HepG2 (cell line): ENCODE measurements around the gene NYAP1. TPM values are rescaled to one million over a fixed set of nuclear protein-coding genes. Genes with fewer than 3 reads are reported as not detected.

Experiments used
- ATAC-seq: fragments of 200-7000 bp; cut with Tn5 transposase; 3 replicates; pipeline ENCODE4 v1.9.1; 2020; ENCODE audit warnings: mild to moderate bottlenecking, moderate library complexity
- BruUV-seq: library from RNA; stranded (reverse); fragments of 400-500 nt; replicated peaks from 2 replicates; lab custom pipeline; 2021; lab: Mats Ljungman, UMichigan
- CTCF ChIA-PET: fragments of 300-600 bp; formaldehyde crosslinking; extraction: SDS; loops from one replicate; lab custom pipeline; 2021; ENCODE audit warnings: low total read pairs, inconsistent platforms, low intra/inter-chr PET ratio; lab: Yijun Ruan, JAX
- POLR2A ChIA-PET: fragments of 350-600 bp; sonication (Branson Sonifier 250); formaldehyde crosslinking; loops from one replicate; lab custom pipeline; 2020; ENCODE audit warnings: antibody characterized with exemption, inconsistent platforms; lab: Yijun Ruan, JAX
- DNase-seq: peaks from one replicate; pipeline ENCODE4 v3.0.0-alpha.2; 2015; ENCODE audit warnings: low spot score
- FAIRE-seq: peaks from 3 replicates; lab custom pipeline; 2011; peaks lifted over from hg19 to GRCh38; lab: Jason Lieb, UNC
- H2AFZ ChIP-seq: one replicate; pipeline ENCODE4 v1.6.1; 2011; ENCODE audit warnings: low read length, inconsistent platforms
- H3K27ac ChIP-seq: fragments of 300-600 bp; 3 replicates; pipeline ENCODE4 v1.8.0; 2011; ENCODE audit warnings: mixed run types, mild to moderate bottlenecking, mixed read lengths, low read length, inconsistent platforms; ENCODE audit not compliant: insufficient read depth; ENCODE audit errors: extremely low read length
- H3K27me3 ChIP-seq, 2 experiments: fragments of 200-600 bp in 1 of 2; 2 replicates in 1 of 2; 3 replicates in 1 of 2; pipeline versions ENCODE4 v1.6.0 to v1.8.0; 2011; ENCODE audit warnings: low read length in 2 of 2, mild to moderate bottlenecking in 2 of 2, moderate library complexity in 2 of 2, inconsistent platforms in 1 of 2; ENCODE audit not compliant: insufficient read depth in 2 of 2, control insufficient read depth in 1 of 2
- H3K36me3 ChIP-seq, 2 experiments: fragments of 200-600 bp in 1 of 2; replicated peaks in 1 of 2; 2 replicates in 1 of 2; 3 replicates in 1 of 2; pipeline versions ENCODE4 v1.5.1 to v1.8.0; 2011; ENCODE audit warnings: low read length in 2 of 2, inconsistent platforms in 1 of 2; ENCODE audit not compliant: insufficient read depth in 2 of 2, control insufficient read depth in 1 of 2
- H3K4me1 ChIP-seq: 2 replicates; pipeline ENCODE4 v1.5.1; 2012; ENCODE audit warnings: low read length, inconsistent platforms; ENCODE audit not compliant: insufficient read depth
- H3K4me2 ChIP-seq: 2 replicates; pipeline ENCODE4 v1.6.0; 2011; ENCODE audit warnings: low read depth, low read length, inconsistent platforms
- H3K4me3 ChIP-seq, 3 experiments: fragments of 200-600 bp in 1 of 3; sonication (generic), shearing (Covaris generic) in 1 of 3; replicated peaks in 1 of 3; 2 replicates each; pipeline ENCODE4 v1.5.1; 2011 to 2016; ENCODE audit warnings: low read length in 3 of 3, inconsistent platforms in 2 of 3, low read depth in 2 of 3, mild to moderate bottlenecking in 2 of 3, control low read depth in 1 of 3, mixed read lengths in 1 of 3; ENCODE audit not compliant: insufficient read depth in 1 of 3
- H3K79me2 ChIP-seq: one replicate; pipeline ENCODE4 v1.6.1; 2011; ENCODE audit warnings: low read length, inconsistent platforms; ENCODE audit not compliant: insufficient read depth
- H3K9ac ChIP-seq: 2 replicates; pipeline ENCODE4 v1.6.0; 2011; ENCODE audit warnings: mild to moderate bottlenecking, low read depth, low read length, inconsistent platforms; ENCODE audit not compliant: insufficient read depth
- H3K9me3 ChIP-seq: 2 replicates; pipeline ENCODE4 v1.5.1; 2012; ENCODE audit warnings: mild to moderate bottlenecking, low read length
- H4K20me1 ChIP-seq: 2 replicates; pipeline ENCODE4 v1.6.0; 2011; ENCODE audit warnings: inconsistent platforms, mild to moderate bottlenecking, low read length, moderate library complexity; ENCODE audit not compliant: insufficient read depth
- CEBPB ChIP-seq: IDR thresholded peaks from 2 replicates; pipeline ENCODE4 v1.6.1; 2011; ENCODE audit warnings: low read depth, low read length, improper control_type of control experiment, borderline replicate concordance
- ESRRA ChIP-seq: sonication (generic); formaldehyde crosslinking; IDR thresholded peaks from 2 replicates; pipeline ENCODE4 v1.5.1; 2020; ENCODE audit warnings: mild to moderate bottlenecking, low read depth, missing genetic modification reagents
- FOSL2 ChIP-seq: sonication (generic); formaldehyde crosslinking; IDR thresholded peaks from 2 replicates; pipeline ENCODE4 v1.4.0; 2020; ENCODE audit warnings: missing genetic modification reagents
- ZNF142 ChIP-seq: sonication (generic); formaldehyde crosslinking; IDR thresholded peaks from 2 replicates; pipeline ENCODE4 v1.4.0; 2020; ENCODE audit warnings: missing genetic modification reagents
- ZNF746 ChIP-seq: sonication (generic); formaldehyde crosslinking; IDR thresholded peaks from 2 replicates; pipeline ENCODE4 v1.8.0; 2022; ENCODE audit warnings: mild to moderate bottlenecking, missing genetic modification reagents
- WGBS: methylation state at CpG from one replicate; pipeline ENCODE4 v1.1.6; 2017; ENCODE audit warnings: low lambda C conversion rate; 5-methylcytosine and 5-hydroxymethylcytosine counted together
- in situ Hi-C: cut with HindIII; loops from 2 replicates; pipeline ENCODE4 v1.10.0; 2017; ENCODE audit warnings: low pct_unique_long_range_greater_than_20kb; ENCODE audit not compliant: extremely low pct_ligation_motif_present
- intact Hi-C: fragments of 100-400 bp; cut with micrococcal nuclease; formaldehyde crosslinking; loops from one replicate; pipeline ENCODE4 v1.10.0; 2022; ENCODE audit not compliant: unreplicated experiment
- polyA plus RNA-seq, 8 experiments: library from polyadenylated mRNA; depleted of rRNA in 3 of 8; stranded (reverse) in 7 of 8; unstranded in 1 of 8; fragments of >200 nt; fragmentation: Illumina TruSeq in 4 of 8; extraction: Trizol in 4 of 8; gene quantifications; 2 replicates each; pipeline versions ENCODE4 v1.2.1 to v1.2.3, GENCODE V29; 2011 to 2016; ENCODE audit warnings: low read depth in 4 of 8, missing spikeins in 1 of 8, mixed read lengths in 1 of 8; ENCODE audit not compliant: insufficient read depth in 1 of 8
- total RNA-seq, 5 experiments: library from RNA; depleted of rRNA; stranded (reverse); fragments of >200 nt; fragmentation: Illumina TruSeq; extraction: Trizol; gene quantifications; 2 replicates each; pipeline ENCODE4 v1.2.3, GENCODE V29; 2016; ENCODE audit warnings: low read depth in 1 of 5
- TF ChIP-seq, protein P1 (sequence below): sonication (generic); formaldehyde crosslinking; IDR thresholded peaks from 2 replicates; pipeline ENCODE4 v1.5.0; 2020; ENCODE audit warnings: missing genetic modification reagents

Gene NYAP1
- total and polyA plus RNA-seq, 2 of the 13 experiments (the other 11 are each of a cell fraction or from before 2014, with no cell fraction given): 0.15 to 0.46 TPM

DNA sequence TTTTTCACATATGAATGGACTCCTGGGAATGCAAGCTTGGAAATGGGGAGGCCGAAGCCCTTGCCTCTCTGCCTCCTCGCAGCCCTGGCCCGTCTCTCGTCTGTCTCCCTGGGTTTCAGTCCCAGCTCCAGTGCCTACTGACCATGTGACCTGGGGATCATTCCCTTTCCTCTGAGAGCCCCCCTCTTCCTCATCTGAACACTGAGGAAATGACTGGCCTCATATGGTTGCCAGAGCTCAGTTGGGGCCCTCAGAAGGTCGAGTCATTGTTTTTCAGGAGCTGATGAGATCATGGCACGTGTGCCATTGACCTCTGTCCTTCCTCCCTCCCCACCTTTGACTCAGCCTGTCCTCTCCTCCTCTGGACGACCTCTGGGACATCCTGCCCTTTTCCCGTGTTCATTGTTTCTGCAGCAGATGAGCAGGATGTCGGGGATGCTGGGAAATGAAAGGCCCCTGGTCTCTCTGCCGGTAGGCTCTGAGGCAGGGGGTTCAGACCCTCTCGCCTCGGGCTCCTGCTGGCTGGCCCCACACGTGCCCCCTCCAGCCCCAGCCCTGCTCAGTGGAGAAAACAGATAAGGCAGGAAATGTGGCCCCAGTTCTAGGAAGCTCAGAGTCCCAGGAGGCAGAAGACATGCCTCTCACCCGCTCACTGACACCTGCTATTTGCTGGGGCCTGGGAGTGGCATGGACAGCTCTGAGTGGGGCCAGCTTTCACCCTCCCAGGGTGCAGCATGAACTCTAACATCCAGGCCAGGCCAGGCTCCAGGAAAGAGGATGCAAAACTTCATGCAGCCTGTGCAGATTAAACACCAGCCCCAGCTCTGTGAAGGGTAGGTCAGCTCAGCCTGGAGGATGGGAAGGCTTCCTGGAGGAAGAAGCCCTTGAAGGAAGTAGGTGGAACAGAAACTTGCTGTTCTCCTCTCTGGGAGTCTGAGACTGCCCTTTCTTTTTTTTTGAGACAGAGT is 39.1 kb upstream of the NYAP1 start (continued):
- TF ChIP-seq ZNF142 (no peak), ESRRA (peak; percentile 100)
- TF ChIP-seq, protein P1, sequence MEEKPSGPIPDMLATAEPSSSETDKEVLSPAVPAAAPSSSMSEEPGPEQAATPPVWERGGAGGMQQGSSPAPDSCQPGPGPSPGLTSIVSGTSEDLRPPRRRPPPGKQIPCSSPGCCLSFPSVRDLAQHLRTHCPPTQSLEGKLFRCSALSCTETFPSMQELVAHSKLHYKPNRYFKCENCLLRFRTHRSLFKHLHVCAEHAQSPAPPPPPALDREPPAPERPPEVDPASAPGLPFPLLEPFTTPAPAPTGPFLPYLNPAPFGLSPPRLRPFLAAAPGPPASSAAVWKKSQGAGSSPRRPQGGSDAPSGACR (CRISPR knock-in tag): no peak; the same call in none of the 2 replicates

- no peak overlapping the region for H3K4me2 ChIP-seq
- H3K27ac ChIP-seq: peak overlapping the region; percentile 3
- no peak overlapping the region for H2AFZ ChIP-seq
- H3K27me3 ChIP-seq: no peaks in the 10 kb centered on the region
- H3K9me3 ChIP-seq: no peaks in the 10 kb centered on the region
- intact Hi-C loops: no loop called here
- TF ChIP-seq CEBPB: peak; percentile 17; the same call in 1 of the 2 replicates
- no peak for TF ChIP-seq ZNF746 (CRISPR knock-in tag)
- TF ChIP-seq FOSL2 (CRISPR knock-in tag): peak; percentile 58
- no peaks in the 10 kb centered on the region for H3K36me3 ChIP-seq
- ATAC-seq (no peak), DNase-seq (no peak), FAIRE-seq (no peak)
- POLR2A ChIA-PET: interaction anchor here (0.7 to 6.6 kb wide), 5 partner anchors 12 to 317 kb away, joined by 3 to 199 read pairs (median 3); partner anchors contain the start of genes FBXO24, LRCH4, MEPCE and PPP1R35
- in situ Hi-C loops: no loop called here
- no peaks in the 10 kb centered on the region for H4K20me1 ChIP-seq
- H3K9ac ChIP-seq: no peak overlapping the region
- BruUV-seq: no TSS peak
- H3K4me1 ChIP-seq: peaks cover 56% of the 10 kb centered on the region
- no peaks in the 10 kb centered on the region for H3K79me2 ChIP-seq
- CTCF ChIA-PET: no interaction called here
- no peak overlapping the region for H3K4me3 ChIP-seq
- WGBS: 58% methylated on average over 2 of the region's 2 CpGs
These were observed 37.7 kb upstream of the NYAP1 start for GRCh38 chr7:100446040-100446439.
